GM19395 (cell line): ENCODE results near the gene NOL4L.
"Not testable (repeated sequence)": the region's sequence is repeated elsewhere in the genome, so short reads cannot be mapped to it uniquely, and the experiment has no call there.

Experiments
- ATAC-seq: cut with Tn5 transposase; IDR thresholded peaks from one replicate; pipeline ENCODE4 v1.9.1; 2021; ENCODE audit warnings: mild to moderate bottlenecking, moderate library complexity; ENCODE audit not compliant: unreplicated experiment

Gene NOL4L

GRCh38 chr20:32437391-32438074, 147.6 kb downstream of the NOL4L start:
- ATAC-seq: no peak

- ATAC-seq: no peak
Observed at GRCh38 chr20:32436968-32437367, 148.2 kb downstream of the NOL4L start.

DNA sequence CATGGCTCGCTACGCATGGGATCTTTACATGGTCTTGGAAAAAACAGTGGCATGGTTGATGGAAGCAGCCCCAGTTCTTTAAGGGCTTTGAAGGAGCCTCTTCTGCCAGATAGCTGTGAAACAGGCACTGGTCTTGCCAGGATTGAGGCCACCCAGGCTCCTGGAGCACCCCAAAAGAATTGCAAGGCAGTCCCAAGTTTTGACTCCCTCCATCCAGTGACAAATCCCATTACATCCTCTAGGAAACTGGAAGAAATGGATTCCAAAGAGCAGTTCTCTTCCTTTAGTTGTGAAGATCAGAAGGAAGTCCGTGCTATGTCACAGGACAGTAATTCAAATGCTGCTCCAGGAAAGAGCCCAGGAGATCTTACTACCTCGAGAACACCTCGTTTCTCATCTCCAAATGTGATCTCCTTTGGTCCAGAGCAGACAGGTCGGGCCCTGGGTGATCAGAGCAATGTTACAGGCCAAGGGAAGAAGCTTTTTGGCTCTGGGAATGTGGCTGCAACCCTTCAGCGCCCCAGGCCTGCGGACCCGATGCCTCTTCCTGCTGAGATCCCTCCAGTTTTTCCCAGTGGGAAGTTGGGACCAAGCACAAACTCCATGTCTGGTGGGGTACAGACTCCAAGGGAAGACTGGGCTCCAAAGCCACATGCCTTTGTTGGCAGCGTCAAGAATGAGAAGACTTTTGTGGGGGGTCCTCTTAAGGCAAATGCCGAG, 148.8 kb downstream of the NOL4L start:
- ATAC-seq: no peak

- ATAC-seq: no peak
Observed at GRCh38 chr20:32435449-32436107, 149.6 kb downstream of the NOL4L start.

GRCh38 chr20:32434434-32434833, 150.7 kb downstream of the NOL4L start:
- ATAC-seq: no peak

DNA sequence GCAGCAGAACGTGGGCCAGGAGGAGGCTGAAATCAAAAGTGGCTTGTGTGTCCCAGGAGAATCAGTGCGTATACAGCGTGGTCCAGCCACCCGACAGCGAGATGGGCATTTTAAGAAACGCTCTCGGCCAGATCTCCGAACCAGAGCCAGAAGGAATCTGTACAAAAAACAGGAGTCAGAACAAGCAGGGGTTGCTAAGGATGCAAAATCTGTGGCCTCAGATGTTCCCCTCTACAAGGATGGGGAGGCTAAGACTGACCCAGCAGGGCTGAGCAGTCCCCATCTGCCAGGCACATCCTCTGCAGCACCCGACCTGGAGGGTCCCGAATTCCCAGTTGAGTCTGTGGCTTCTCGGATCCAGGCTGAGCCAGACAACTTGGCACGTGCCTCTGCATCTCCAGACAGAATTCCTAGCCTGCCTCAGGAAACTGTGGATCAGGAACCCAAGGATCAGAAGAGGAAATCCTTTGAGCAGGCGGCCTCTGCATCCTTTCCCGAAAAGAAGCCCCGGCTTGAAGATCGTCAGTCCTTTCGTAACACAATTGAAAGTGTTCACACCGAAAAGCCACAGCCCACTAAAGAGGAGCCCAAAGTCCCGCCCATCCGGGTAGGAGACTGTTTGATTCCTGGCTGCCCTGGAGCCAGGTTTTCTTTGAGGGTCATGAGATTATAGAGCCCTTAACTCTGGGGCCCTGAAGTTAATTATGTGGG, 151.7 kb downstream of the NOL4L start:
- no peak for ATAC-seq

DNA sequence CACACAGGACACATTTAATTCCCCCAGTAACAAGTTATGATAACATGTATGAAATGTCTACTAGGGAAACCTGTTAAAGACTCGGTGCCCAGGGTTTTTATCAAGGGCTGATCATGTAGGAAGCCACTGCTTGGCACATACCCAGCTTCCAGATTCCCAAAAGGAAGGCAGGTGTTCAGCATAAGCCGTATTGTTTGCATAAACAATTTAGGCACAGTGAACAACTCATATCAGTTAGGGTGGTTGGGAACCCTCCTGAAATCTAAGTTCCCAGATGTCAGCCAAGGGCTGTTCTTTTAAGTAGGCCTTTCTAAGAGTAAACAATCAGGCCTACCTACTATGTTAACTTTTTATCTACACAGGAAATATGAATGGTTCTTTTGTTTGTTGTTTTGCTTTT, 152.9 kb downstream of the NOL4L start:
- no peak for ATAC-seq

GRCh38 chr20:32431457-32431856, 153.7 kb downstream of the NOL4L start:
- ATAC-seq: no peak

GRCh38 chr20:32429745-32430360, 155.3 kb downstream of the NOL4L start:
- no peak for ATAC-seq

- ATAC-seq: no peak
Observed at GRCh38 chr20:32429343-32429742, 155.8 kb downstream of the NOL4L start.

DNA sequence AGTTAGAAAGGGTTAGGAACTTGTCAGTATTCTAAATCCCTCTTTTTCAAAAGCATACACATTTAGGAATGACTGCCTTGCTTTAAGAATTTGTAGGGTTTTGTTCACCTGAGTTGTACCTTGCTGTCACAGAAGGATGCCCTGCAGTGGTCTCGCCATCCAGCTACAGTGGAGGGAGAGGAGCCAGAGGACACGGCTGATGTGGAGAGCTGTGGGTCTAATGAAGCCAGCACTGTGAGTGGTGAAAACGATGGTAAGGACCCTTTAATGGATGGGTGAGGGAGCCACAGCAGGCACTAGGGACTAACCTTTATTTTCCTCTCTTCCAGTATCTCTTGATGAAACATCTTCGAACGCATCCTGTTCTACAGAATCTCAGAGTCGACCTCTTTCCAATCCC, 157.1 kb downstream of the NOL4L start:
- ATAC-seq: no peak

- ATAC-seq: no peak
Observed at GRCh38 chr20:32421290-32421689, 163.8 kb downstream of the NOL4L start.

- no peak for ATAC-seq
Observed at GRCh38 chr20:32418376-32418775, 166.8 kb downstream of the NOL4L start.

DNA sequence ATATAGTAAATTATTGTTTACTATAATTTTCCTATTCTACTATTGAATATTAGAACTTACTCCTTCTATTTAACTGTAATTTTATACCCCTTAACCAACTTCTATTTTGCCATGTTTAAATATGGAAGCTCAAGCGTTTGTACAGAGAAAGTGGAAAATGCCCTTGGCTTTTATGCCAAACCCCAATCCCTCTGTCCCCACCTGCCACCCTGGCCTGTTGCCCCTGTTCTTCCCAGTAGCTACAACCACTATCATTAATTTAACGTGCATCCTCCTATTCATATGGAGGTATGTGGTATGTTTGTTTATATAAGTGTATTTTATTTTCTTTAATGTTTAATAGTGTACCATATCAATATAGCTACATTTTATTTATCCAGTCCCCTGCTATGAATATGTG, 168.9 kb downstream of the NOL4L start:
- ATAC-seq: no peak

DNA sequence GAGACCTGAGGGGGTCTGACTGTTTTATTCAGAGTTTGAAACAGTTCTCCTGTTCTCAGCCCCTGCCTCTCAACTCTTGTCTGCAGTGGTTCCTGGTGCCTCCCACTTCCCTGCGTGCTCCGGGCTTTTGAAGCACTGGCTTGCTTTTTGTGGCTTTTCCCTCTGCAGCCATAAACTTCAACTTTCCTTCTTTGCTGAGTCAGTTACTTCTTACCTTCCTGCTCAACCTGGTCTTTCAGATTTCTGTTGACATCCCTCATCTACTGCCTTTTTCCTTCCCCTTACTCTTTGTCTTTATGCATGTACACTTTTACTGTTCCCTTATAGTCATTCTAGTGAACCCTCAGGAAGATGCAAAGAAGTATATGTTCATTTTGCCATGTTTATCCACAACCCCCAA, 169.6 kb downstream of the NOL4L start:
- ATAC-seq: no peak

GRCh38 chr20:32411955-32412706, 173.0 kb downstream of the NOL4L start:
- no peak for ATAC-seq

GRCh38 chr20:32407131-32407750, 177.9 kb downstream of the NOL4L start:
- ATAC-seq: not testable (repeated sequence)

DNA sequence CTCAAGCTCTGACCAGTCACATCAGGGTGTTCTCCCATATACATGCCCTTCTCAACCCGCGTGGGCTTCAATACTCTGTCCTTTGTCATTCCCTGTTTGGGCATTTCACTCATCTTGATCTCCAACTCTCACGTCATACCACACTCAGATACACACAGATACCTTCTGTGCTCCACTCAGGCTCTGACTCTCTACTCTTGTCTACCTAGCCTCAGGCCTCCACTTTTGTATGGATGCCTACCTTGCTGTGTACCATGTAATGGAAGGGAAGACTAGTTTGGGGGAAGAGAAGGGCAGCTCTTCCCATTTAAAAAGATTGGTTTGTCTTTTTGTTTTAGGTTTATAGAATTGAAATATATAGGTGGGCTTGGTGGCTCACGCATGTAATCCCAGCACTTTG, 178.4 kb downstream of the NOL4L start:
- no peak for ATAC-seq

DNA sequence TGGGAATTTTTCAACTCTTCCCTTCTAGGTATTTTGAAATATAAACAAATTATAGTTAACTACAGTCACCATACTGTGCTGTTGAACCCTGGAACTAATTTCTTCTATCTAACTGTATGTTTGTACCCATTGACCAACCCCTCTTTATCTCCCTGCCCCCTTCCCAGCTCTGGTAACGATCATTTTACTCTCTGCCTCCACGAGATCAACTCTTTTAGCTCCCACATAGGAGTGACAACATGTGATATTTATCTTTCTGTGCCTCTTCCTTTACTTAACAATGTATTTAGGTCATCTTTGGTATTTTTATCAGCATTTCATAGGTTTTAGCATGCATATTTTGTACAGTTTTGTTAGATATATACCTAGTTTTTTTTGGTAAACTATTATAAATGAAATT, 181.1 kb downstream of the NOL4L start:
- no peak for ATAC-seq

GRCh38 chr20:32400476-32400875, 184.7 kb downstream of the NOL4L start:
- ATAC-seq: no peak
